SK-MEL-5 (cell line): ENCODE results near the gene PPP2R2C. TPM values are rescaled to one million over a fixed set of nuclear protein-coding genes. Genes with fewer than 3 reads are reported as not detected.
A peak's percentile ranks its signal among the peaks of the same experiment; 100 is the strongest.

Source experiments
- DNase-seq: peaks from one replicate; pipeline ENCODE4 v3.0.0-alpha.2; 2016; ENCODE audit warnings: low read depth, low spot score
- in situ Hi-C: cut with HindIII; loops from 2 replicates; pipeline ENCODE4 v1.10.0; 2016; ENCODE audit warnings: low sequenced_read_pairs, high pct_unique_total_duplicates, low pct_unique_long_range_greater_than_20kb
- total RNA-seq: library from RNA; depleted of rRNA; stranded (reverse); fragments of >200 nt; shearing (Covaris generic); gene quantifications from 2 replicates; pipeline ENCODE4 v1.2.3, GENCODE V29; 2014

PPP2R2C gene
- total RNA-seq, 1 experiment from 2014 or later = 0.55 TPM

DNA sequence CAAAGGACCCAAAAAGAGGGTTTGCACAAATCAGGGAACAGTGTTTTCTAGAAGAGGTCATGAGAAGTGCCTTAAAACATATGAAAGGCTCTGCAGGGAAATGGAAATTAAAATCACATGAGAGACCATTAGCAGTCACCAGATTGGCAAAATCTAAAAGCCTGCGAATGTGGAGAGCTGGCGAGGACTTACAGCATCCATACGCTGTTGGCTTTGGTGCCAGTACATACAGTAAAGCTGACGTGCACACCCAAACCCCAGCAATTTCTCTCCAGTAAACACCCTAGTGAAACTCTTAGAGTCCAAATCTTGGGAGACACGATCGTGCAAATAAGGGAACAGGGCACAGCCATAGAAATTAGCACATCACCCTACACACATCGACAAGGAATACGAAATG, 25.4 kb upstream of the PPP2R2C start:
- in situ Hi-C loops = no loop called here

DNA sequence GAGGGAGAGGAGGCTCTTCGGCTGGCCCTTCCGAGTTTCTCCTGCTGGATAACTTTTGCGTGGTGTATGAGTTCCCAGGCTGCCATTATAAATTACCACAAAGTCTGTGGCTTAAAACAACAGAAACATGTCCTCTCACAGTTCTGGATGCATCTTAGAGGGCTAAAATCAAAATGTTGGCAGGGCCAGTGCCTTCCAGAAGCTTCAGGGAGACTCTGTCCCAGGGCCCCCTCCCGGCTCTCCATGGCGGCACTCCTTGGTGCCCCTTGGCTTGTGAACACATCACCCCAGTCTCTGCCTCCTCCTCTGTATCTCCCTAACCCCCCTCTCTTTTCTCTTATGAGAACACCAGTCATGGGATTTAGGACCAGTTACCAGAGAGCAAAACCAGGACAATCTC, 23.3 kb upstream of the PPP2R2C start:
- no peak for DNase-seq
- in situ Hi-C loops = no loop called here

More for the DNA sequence above, 25.4 kb upstream of the PPP2R2C start:
- no peak for DNase-seq

DNA sequence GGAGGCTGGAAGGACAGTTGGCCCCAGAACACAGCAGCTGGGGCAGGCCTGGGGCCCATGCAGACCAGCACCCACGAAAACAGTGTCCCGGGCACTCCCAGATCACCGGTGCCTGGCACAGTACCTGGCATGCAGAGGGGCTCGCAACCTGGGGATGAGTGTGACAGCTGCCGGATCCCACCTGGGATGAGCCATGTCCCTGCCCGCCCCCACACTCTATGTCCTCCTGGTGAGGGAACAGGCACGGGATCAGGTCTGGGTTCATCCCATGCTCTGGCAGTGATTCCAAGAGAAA, 22.8 kb upstream of the PPP2R2C start:
- no peak for DNase-seq
- in situ Hi-C loops = no loop called here

DNA sequence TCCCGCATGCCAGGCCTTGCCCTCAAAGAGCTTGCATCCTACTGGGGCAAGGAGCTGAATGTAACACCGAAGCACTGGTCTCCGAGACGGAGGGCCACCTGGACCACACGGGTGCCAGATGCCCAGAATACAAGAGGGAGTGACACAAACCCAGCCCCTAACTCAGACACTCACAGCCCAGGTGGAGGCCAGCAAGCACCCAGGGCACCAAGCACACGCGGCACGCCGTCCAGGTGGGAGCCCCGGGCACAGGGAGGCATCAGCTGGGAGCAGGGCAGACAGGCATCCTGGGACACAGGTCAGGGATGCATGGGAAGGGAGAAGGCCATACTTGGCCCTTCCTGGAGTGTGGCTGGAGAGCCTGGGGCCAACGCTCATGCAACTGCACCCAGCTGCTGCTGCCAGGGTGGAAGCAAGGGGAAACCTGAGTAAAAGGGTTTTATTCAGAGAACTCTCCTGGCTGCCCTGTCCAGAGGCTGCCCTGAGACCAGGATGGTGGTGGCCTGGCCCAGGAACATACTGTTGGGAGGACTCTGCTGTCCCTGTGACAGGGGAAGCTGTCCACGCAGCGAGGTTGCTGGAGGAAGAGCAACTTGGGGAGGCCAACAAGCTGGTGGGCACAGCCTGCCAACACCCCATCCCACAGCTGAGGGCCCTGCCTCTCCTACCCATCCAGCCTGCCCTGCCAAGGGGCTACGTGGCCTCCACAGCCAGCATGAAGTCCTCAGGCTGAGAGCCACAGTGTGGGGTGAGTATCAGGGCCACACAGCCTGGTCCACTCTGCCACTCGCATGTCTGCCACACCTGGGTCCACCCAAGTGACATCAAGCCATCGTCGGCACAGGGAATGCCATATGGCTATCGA, 22.2 kb upstream of the PPP2R2C start:
- in situ Hi-C loops = no loop called here
- no peak for DNase-seq

DNA sequence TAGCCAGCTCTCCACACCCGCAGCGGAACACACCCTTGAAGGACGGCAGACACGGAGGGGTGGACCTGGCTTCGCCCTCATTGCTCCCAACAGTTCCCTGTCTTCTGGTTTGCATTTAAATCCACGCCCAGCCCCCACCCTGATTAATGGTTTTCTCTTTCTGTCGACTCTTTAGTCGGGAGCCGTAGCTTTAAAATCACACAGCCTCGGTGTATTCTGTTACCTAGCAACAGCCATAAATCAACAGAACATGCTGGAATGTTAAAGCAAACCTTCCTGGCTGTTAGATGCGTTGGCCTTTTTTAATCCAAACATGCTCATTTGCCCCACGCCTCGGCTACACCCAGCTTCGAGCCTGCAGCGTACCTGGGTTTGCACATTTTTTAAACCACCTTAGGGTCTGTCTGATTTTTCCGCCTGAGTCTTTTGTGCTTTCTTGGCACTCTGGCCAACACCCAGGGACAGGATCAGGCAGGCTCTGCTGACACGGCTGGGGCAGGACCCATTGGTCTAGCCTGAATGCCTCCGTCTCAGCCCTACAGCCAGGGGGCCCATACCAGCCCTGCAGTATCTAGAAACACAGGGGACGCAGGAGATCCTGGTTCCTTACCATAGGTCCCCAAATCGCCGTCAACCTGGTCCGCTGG, 21.4 kb upstream of the PPP2R2C start:
- no peak for DNase-seq
- in situ Hi-C loops = no loop called here

DNA sequence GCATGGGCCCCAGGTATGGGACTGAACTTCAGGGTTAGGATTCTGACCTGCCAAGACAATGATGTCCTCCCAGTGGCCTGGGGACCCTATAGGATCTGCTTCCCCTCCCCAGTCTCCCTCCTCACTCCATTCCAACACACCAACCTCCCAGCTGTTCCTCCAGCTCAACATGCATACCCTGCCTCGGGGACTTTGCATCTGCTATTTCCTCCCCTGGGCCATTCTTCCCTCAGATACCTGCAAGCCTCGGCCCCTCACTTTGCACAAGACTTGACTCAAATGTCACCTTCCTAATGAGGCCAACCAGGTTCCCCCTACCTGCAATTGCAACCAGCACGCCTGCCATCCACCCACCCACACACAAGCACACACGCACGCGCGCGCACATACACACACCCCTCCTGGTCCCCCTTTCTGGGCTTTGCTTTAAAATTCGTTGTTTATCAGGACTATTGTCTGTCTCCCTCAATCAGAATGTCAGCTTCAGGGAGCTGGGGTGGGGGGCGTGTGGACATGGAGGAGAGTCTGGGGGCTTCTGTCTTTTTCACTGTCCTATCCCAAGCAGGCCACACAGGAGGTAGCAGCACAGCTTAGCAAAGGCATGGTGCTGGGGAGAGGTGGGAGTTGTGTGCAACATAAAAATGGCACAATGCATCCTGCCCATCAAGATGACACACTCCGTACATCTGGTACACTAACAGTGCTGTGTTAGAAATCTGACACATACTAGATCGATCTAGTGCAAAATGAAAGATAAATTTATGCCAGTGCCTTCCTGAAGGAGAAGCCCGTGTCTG, 20.6 kb upstream of the PPP2R2C start:
- DNase-seq = no peak
- in situ Hi-C loops = no loop called here

DNA sequence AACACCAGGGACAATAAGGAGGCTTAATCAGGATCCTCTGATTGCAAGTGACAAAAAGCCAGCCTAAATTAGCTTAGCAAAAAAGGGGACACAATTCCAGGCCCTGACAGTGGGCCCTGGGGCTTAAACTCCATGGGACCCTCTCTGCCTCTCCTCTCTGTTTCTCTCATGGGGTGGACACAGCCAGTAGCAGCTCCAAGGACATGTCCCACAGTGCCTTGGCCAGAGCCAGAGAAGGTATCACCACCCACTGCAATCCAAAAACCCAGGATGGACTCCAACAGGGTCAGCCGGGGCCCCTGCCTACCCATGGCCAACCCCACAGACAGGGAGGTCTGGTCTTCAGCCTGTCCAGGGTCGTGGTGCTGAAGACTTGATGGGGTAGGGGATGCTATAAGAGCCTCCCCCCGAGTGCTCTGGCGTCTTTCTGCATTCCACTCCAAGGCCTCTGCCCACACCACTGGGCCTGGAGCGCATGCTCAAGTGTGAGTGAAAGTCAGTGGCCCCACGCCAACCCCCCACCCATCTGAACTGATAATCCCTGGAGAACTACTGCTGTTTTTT, 19.7 kb upstream of the PPP2R2C start:
- in situ Hi-C loops = no loop called here
- no peak for DNase-seq

DNA sequence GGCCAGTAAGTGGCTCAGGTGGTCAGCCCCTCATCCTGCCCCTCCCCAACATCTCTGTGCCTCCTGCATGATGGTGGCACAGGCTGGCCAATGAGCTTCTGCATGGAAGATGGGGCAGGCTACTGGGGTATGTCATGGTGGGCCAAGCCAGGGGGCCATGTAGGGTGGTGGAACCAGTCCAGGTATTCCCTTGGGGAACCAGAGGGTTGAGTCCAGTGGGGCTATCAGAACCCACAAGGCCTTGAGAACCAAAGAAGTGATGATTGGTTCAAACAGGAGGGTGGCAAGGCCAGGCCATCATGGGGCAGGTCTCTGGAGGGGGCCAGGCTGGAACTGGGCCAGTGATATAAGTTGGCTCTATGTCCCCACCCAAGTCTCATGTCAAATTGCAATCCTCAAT, 18.8 kb upstream of the PPP2R2C start:
- DNase-seq = no peak
- in situ Hi-C loops = no loop called here

DNA sequence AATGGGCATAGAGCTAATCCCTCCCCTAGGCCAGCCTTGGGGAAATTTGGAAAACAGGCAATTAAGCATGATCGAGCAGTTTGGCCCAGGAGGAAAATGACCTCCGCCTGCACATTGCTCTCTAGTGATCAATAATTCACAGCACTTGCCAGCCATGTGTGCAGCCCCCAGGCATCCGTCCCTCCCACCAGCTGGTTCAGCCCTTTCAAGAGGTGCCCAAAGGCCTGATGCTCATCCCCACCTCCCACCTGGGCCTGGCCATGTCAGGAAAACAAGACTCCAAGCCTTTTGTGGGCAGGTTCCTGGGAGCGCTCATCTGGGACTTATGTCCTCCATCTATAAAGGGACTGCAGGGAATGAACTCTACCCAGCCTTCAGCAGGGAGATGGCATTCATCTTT, 17.5 kb upstream of the PPP2R2C start:
- no peak for DNase-seq
- in situ Hi-C loops = no loop called here

DNA sequence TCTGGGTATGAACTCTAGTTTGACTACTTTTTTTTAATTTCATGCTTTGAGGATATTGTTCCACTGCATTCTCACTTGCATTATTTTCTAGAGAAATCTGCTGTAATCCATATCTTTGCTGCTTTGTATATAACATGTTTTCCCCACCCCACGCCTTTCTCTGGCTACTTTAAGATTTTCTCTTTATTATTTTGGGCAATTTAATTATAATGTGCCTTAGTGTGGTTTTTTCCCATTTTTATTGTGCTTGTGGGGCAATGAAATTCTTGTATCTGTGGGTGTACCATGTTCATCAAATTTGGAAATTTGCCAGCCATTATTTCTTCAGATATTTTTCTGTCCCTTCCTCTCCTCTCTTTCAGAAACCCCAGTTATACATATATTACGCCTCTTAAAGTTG, 15.1 kb upstream of the PPP2R2C start:
- in situ Hi-C loops = no loop called here
- DNase-seq = no peak

DNA sequence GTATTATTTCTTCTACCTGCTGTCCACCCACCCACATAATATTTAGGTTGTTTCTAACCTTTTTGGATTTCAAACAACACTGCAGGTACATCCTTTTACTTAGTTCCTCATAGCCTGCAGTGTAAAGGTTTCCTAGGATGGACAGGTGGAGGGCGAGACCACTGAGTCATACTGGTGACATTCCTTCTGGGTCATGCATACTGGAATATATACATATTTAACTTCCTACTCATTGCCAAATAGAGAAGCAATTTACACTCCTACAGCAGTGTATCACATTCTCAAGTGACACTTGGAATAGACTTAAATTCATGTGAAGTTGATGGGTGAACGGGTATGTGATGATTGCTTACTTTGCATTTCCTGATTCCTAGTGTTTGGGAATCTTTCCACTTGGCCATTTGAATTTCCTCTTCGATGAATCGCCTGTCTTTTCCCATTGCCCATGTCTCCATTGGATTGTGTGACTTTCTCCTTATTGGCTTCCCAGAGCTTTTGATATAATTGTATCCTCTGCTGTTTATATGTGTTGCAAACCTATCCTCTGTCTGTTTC, 8.2 kb upstream of the PPP2R2C start:
- no peak for DNase-seq
- in situ Hi-C loops = no loop called here

DNA sequence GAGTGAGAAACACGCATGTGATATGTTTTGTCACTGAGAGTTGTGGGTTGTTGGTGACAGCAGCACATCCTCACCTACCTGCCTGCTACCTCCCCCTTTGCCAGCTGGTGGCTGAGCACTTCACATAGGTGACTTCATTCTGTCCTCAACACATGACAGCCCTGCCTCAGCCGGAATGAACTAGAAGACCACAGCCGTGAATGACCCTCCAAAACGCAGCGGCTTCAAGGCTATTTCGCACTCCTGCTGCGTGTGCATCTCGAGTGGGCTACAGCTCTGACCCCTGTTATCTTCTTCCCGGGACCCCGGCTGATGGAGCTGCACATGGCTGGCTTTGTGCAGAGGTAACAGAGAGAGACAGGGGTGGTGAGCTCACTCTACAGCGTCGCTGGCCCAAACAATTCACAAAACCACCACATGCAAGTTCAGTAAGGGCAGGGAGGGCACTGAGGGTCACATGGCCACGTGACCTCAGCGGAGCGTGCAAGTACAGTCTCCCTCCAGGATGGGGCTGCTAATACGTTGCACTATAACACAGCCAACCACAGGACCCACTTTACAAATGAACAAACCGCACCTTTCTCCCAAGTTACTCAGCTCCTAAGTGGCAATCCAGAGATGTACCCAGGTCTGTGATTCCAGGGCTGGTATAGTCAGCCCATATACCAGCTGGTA, 6.3 kb upstream of the PPP2R2C start:
- no peak for DNase-seq
- in situ Hi-C loops = no loop called here

DNA sequence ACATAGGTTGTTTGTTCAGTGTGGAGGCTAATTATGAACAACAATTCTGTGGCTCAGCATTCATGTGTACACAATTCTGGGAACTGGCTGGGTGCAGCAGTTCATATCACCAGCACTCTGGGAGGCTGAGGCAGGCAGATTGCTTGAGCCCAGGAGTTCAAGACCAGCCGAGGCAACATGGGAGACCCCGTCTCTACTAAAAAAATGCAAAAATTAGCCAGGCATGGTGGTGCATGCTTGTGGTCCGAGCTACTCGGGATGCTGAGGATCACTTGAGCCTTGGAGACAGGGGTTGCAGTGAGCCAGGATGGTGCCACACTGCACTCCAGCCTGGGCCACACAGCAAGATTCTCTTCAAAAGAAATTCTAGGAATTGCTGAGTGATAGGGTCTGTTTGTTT, 4.5 kb upstream of the PPP2R2C start:
- in situ Hi-C loops = no loop called here
- no peak for DNase-seq

DNA sequence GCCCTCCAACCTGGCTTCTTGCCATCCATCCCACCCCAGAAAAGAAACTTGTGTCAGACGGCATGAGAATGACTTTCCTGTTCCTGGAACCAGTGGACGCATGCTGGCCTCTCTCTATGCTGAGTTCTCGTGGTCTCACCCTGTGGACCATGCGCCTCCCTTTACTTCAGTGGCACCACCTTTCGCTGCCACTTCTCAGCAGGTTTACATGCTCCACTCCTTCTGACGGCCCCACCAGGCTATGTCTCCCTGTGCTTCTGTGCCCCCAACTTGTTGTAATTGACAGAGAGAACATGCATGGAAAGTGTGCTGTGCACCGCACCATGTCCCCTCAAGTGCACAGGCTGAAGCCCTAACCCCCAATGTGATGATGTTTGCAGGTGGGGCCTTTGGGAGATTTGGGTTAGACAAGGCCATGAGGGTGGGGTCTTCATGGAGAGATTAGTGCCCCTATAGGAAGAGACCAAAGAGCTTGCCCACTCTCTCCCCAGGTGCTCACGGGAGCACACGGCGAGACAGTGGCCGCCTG, 3.1 kb upstream of the PPP2R2C start:
- no peak for DNase-seq
- in situ Hi-C loops = no loop called here

DNA sequence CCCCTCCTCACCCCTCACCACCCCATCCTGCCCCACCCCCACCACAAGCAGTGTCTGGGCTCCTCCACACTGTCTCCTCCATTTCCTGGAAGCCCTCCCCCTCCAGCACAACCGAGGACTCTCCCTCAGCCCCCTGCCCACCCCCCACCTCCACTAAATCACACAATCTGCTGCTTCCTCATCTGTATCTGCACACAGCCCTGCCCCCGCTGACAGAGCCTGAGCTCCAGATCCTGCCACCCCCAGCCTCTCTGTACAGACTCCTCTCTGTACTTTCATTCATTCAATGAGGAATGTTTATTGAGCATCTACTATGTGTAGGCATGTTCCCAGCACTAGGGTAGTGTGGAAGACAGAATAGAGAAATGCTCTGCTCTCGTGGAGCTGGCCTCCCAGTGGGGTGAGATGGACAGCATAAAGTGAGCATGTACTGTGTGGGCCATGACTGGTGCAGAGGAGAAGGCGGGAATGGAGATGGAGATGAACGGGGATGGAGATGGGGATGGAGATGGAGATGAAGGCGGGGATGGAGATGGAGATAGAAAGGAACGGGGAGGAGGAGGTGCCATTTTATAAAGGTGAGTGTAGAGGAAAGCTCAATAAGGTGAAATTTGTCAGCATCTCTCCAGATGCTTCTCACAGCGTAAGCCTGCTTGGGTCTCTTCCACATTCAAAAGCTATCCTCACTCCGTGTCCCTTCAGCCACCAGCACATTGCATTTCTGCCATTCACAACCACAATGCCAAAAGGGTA, 2.5 kb upstream of the PPP2R2C start:
- DNase-seq = no peak
- in situ Hi-C loops = no loop called here

DNA sequence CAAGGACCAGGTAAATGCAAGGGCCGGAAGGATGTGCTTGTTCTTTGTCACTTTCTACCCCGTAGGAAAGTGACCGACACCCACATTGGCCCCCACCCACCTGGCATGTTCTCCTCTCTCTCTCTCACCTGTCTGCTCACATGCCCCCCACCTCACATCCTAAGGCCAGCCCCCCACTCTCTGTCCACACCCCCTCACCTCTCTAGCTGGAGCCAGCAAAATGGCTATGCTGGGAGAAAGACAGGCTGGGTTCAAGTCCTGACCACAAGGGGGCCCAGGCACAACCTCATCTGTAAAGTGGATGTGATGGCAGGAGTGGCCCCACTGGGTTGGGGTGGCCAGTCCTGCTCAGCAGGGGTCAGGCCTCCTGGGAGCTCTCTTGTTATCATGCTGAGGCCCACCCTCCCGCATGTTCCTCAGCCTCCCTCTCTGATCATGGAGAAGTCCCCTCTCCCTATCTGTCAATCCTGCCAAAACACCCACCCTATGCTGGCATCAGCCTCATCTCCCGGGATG, 1.7 kb upstream of the PPP2R2C start:
- peak; percentile 32 for DNase-seq
- in situ Hi-C loops = no loop called here
